Smooth muscle cell (in vitro differentiated cells): ENCODE data around the gene SLC38A8. TPM values are rescaled to one million over a fixed set of nuclear protein-coding genes. Genes with fewer than 3 reads are reported as not detected.
A peak's percentile ranks its signal among the peaks of the same experiment; 100 is the strongest.

ENCODE experiments used
- DNase-seq: peaks from one replicate; lab custom pipeline; 2025; ENCODE audit not compliant: unreplicated experiment; lab: John Stamatoyannopoulos, UW
- H2AFZ ChIP-seq: fragments of 200-600 bp; sonication (generic); 2 replicates; pipeline ENCODE4 v1.6.0; 2016; ENCODE audit warnings: antibody characterized with exemption, low read depth, mild to moderate bottlenecking
- H3F3A ChIP-seq: fragments of 200-600 bp; sonication (generic); 2 replicates; pipeline ENCODE4 v1.6.0; 2017; ENCODE audit warnings: antibody characterized with exemption, low read depth
- H3K27ac ChIP-seq: fragments of 200-600 bp; sonication (generic); 2 replicates; pipeline ENCODE4 v1.5.1; 2016; ENCODE audit warnings: low read depth, mild to moderate bottlenecking
- H3K27me3 ChIP-seq: fragments of 200-600 bp; sonication (generic); 2 replicates; pipeline ENCODE4 v1.6.1; 2016; ENCODE audit warnings: low read depth, mild to moderate bottlenecking
- H3K36me3 ChIP-seq: fragments of 200-600 bp; sonication (generic); 2 replicates; pipeline ENCODE4 v1.5.1; 2016; ENCODE audit warnings: low read depth
- H3K4me1 ChIP-seq: fragments of 200-600 bp; sonication (generic); 2 replicates; pipeline ENCODE4 v1.5.1; 2016; ENCODE audit warnings: low read depth
- H3K4me2 ChIP-seq: fragments of 200-600 bp; sonication (generic); 2 replicates; pipeline ENCODE4 v1.6.0; 2016; ENCODE audit warnings: mild to moderate bottlenecking
- H3K4me3 ChIP-seq: fragments of 200-600 bp; sonication (generic); 2 replicates; pipeline ENCODE4 v1.5.1; 2016; ENCODE audit warnings: mild to moderate bottlenecking
- H3K79me2 ChIP-seq: fragments of 200-600 bp; sonication (generic); 2 replicates; pipeline ENCODE4 v1.6.0; 2016; ENCODE audit warnings: low read depth, mild to moderate bottlenecking
- H3K9ac ChIP-seq: fragments of 200-600 bp; sonication (generic); 2 replicates; pipeline ENCODE4 v1.6.0; 2016; ENCODE audit warnings: low read depth
- H3K9me3 ChIP-seq: fragments of 200-600 bp; sonication (generic); replicated peaks from 2 replicates; pipeline ENCODE4 v1.5.1; 2016; ENCODE audit warnings: low read depth
- H4K20me1 ChIP-seq: fragments of 200-600 bp; sonication (generic); 2 replicates; pipeline ENCODE4 v1.6.0; 2016; ENCODE audit warnings: low read depth
- CTCF ChIP-seq: fragments of 200-600 bp; sonication (generic); IDR thresholded peaks from 2 replicates; pipeline ENCODE4 v1.5.1; 2017; ENCODE audit warnings: borderline replicate concordance, mild to moderate bottlenecking, antibody characterized with exemption; ENCODE audit not compliant: insufficient read depth, poor library complexity, severe bottlenecking
- WGBS: methylation state at CpG from one replicate; pipeline ENCODE4 v1.1.7; 2016; ENCODE audit warnings: low lambda C conversion rate; 5-methylcytosine and 5-hydroxymethylcytosine counted together
- polyA plus RNA-seq: library from polyadenylated mRNA; unstranded; fragments of >200 nt; fragmentation: Nextera tagmentation; extraction: Ambion mirVana; gene quantifications from 2 replicates; pipeline ENCODE4 v1.2.1, GENCODE V29; 2016
- total RNA-seq: library from RNA; depleted of rRNA; stranded (reverse); fragments of >200 nt; gene quantifications from 2 replicates; pipeline ENCODE4 v1.2.3, GENCODE V29; 2014

SLC38A8 gene
- total and polyA plus RNA-seq, 2 experiments from 2014 or later, result not detected

- H3K9me3 ChIP-seq, result no peaks in the 10 kb centered on the region
- peaks cover 4% of the 10 kb centered on the region for H4K20me1 ChIP-seq
- 92% methylated on average over 8 of the region's 8 CpGs for WGBS
- no peaks in the 10 kb centered on the region for H3K36me3 ChIP-seq
- TF ChIP-seq CTCF, result no peak
- DNase-seq, result no peak
- no peak overlapping the region for H3K9ac ChIP-seq
- H2AFZ ChIP-seq, result no peak overlapping the region
- H3K79me2 ChIP-seq, result no peaks in the 10 kb centered on the region
- no peaks in the 10 kb centered on the region for H3F3A ChIP-seq
- H3K27ac ChIP-seq, result no peak overlapping the region
- no peaks in the 10 kb centered on the region for H3K27me3 ChIP-seq
- H3K4me2 ChIP-seq, result no peak overlapping the region
- H3K4me1 ChIP-seq, result no peaks in the 10 kb centered on the region
- H3K4me3 ChIP-seq, result no peak overlapping the region
Observed at GRCh38 chr16:84085271-84085667, 42.7 kb upstream of the SLC38A8 start.

- TF ChIP-seq CTCF, result peak; percentile 67
- WGBS, result 61% methylated on average over 11 of the region's 11 CpGs
- Histone ChIP-seq H4K20me1 (peaks cover 4% of the 10 kb centered on the region), H2AFZ (no peak overlapping the region), H3K4me2 (no peak overlapping the region), H3K4me1 (no peaks in the 10 kb centered on the region), H3K36me3 (no peaks in the 10 kb centered on the region), H3K27ac (no peak overlapping the region), H3K9me3 (no peaks in the 10 kb centered on the region), H3K9ac (no peak overlapping the region), H3K79me2 (no peaks in the 10 kb centered on the region), H3K4me3 (no peak overlapping the region), H3K27me3 (no peaks in the 10 kb centered on the region), H3F3A (no peaks in the 10 kb centered on the region)
- no peak for DNase-seq
Observed at GRCh38 chr16:84084570-84085270, 42.1 kb upstream of the SLC38A8 start.

- no peak overlapping the region for H3K27ac ChIP-seq
- no peaks in the 10 kb centered on the region for H3K79me2 ChIP-seq
- H3K4me1 ChIP-seq, result no peaks in the 10 kb centered on the region
- no peak overlapping the region for H3K4me3 ChIP-seq
- TF ChIP-seq CTCF, result no peak
- H2AFZ ChIP-seq, result no peak overlapping the region
- no peak overlapping the region for H3K4me2 ChIP-seq
- H3K36me3 ChIP-seq, result no peaks in the 10 kb centered on the region
- no peak overlapping the region for H3K9ac ChIP-seq
- no peak for DNase-seq
- 97% methylated on average over 11 of the region's 11 CpGs for WGBS
- H3F3A ChIP-seq, result no peaks in the 10 kb centered on the region
- peaks cover 17% of the 10 kb centered on the region for H4K20me1 ChIP-seq
- no peaks in the 10 kb centered on the region for H3K9me3 ChIP-seq
- no peaks in the 10 kb centered on the region for H3K27me3 ChIP-seq
Observed at GRCh38 chr16:84082835-84083569, 40.4 kb upstream of the SLC38A8 start.
